ENCODE measurements around the gene NOP16.

NOP16 gene

DNA sequence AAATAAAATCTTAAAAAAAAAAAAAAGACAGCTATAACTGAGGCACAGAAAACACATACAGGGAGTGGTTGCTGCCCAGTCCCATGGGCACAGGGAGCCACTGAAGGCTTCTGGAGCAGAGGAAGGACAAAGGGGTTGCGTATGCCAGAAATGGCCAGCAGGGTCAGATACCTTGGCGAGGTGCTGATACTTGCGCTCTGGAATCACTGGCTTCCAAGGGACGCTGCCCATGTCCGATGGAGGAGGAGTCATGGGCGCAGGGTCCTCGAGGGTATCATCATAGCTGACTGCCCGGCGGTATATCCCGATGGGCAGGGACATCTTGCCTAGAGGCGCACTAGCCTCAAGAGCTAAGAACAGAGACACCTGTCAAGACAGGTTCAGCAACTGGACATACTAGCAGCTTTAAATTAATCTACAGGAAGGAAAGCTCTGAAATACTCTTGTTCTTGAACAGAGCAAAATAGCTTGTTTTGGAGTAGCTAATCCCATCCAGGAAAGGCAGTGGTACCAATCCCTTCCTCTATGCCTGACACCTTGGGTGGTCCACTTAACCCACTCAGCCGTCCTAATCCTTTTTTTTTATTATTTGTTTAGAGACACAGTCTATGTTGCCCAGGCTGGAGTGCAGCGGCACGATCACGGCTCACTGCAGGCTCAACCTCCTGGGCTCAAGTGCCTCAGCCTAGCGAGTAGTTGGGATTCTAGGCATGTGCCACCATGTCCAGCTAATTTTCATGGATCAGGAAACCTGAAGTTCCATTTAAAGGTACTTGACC lies 32.8 kb downstream of the NOP16 start:
- no peak for DNase-seq

- DNase-seq, result no peak
Observed at GRCh38 chr5:176353533-176353932, 34.9 kb downstream of the NOP16 start.

DNA sequence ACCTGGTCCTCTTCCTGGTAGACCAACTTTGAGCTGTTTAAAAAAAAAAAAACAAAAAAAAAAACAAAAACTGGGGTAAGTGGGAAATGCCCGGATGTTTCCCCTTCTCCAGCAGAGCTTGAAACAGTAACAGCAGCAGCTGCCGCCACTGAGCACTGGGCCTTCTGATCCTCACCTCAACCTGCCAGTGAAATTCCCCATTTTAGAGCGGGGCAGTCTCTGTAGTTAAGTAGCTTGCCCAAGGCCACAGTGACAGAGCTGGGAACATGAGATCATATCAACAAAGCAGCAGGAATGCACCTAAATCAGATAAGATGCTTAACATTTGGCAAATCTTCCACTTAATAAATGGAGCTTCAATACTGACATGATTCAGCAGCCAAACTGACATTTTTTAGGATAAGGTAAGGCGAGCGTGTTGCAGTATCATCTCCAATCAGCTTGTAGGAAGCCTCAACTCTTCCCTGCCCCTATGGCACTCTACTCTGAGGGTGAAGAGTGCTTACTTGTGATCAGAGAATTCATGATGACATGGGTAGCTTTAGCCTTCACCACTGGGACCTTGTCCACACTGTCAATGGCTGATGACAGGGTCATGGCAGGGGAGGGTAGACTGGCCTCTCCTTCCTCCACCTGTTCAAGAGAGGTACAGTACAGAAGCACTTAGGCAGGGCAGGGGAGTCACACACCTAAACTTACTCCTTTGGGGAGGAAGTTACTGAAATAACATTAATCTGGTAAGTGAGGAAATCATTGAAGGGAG lies 36.1 kb downstream of the NOP16 start:
- no peak for DNase-seq

- DNase-seq, result no peak
Observed at GRCh38 chr5:176350416-176350815, 38.0 kb downstream of the NOP16 start.

DNA sequence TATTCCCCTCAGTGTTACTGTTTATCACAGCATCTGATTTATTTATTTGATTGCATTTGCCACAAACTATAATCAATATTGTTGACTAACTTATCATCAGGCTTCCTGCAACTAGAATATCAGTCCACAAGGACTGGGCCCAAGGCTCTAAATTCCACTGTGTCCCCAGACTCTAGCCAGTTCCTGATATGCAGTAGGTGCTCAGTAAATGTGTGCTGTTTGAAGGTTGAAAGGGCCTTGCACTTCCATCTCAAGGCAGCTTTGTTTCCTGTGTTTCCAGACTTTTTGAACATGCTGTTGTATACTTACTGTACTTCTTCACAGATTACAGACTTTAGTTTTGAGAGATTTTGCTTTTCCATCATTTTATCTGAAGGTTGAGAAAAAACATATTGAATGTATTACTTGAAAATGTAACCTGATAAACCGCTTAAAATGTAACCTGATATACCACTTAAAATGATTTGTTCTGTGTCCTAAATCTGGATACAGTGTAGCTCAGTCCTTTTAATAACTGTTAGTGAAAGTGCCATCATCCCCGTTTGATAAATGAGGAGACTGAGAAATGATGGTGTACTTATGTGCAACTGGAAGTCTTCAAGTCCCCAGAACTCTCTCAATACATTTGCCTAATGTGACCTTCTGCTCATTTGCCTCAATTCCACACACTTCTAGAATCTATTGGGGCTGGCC lies 45.5 kb downstream of the NOP16 start:
- DNase-seq, result no peak

- no peak for DNase-seq
Observed at GRCh38 chr5:176342158-176342483, 46.3 kb downstream of the NOP16 start.

GRCh38 chr5:176341325-176342157 lies 46.9 kb downstream of the NOP16 start:
- DNase-seq, result no peak

GRCh38 chr5:176339304-176339703 lies 49.1 kb downstream of the NOP16 start:
- no peak for DNase-seq

DNA sequence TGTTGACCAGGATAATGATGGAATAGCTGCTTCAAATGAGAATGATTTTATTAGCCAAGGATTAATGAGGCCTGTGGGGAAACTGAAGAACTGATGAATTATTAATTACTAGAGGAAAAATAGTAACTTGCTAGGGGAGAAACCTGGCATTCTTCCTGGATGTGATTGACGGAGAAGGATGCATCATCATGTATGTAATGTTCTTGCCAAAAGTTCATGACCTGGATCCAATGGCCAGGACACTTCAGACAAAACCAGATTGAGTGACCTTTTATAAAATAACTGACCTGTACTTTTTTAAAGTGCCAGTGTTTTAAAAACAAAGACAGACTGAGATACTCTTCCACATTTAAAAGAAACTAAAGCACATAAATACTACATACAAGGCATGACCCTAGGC lies 50.5 kb downstream of the NOP16 start:
- DNase-seq, result no peak

- DNase-seq, result no peak
Observed at GRCh38 chr5:176334031-176334770, 54.2 kb downstream of the NOP16 start.
